Neural progenitor cell (in vitro differentiated cells): ENCODE data around the gene MED26.

Experiments used
- CTCF ChIP-seq: fragments of 200-600 bp; sonication (generic); IDR thresholded peaks from 2 replicates; pipeline ENCODE4 v1.5.1; 2017; ENCODE audit warnings: antibody characterized with exemption, mild to moderate bottlenecking
- EZH2 ChIP-seq: fragments of 200-600 bp; sonication (generic); IDR thresholded peaks from 2 replicates; pipeline ENCODE4 v1.6.1; 2017; ENCODE audit warnings: antibody characterized with exemption, mild to moderate bottlenecking, moderate library complexity
- EZH2phosphoT487 ChIP-seq: fragments of 200-600 bp; sonication (generic); IDR thresholded peaks from 2 replicates; pipeline ENCODE4 v1.6.1; 2017; ENCODE audit warnings: antibody characterized with exemption

- TF ChIP-seq CTCF (no peak), EZH2phosphoT487 (no peak), EZH2 (no peak)
Observed at GRCh38 chr19:16614941-16615340, 13.1 kb downstream of the MED26 start.
